ENCODE data around the gene VSIG10L2. TPM values are rescaled to one million over a fixed set of nuclear protein-coding genes. Genes with fewer than 3 reads are reported as not detected.

The VSIG10L2 gene
- total and polyA plus RNA-seq, 2 experiments from 2014 or later = not detected

DNA sequence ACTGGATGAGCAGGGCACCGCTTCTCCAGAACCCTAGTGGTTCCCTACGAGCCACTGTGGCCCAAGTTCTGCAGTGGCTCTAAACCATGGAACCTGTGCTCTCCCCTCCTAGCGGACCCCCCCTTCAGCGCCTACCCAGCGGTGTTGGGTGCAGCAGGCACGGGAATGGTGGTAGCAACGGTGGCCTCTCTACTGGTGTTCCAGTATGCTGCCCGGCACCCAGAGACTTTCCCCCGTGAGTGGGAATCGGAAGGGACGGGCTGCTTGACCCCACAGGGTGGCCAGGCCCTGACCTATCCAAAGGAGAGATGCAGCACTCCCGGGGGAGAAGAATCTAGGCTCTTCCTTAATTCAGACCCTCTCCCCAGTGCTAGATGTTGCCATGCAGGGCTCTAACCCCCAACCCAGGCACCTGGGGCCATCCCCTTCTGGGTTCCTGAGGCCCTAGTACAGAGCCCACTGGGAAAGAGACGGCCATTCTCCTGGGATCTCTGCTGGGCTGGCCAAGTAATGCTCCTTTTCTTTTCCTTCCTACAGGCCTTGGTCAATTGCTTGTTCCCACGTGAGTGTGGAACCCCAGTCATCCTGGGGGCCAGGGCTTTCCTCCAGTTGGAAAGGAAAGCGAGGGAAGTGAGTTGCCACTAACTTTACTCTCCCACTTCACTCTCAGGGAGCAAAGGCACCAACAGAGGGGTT lies 9.2 kb downstream of the VSIG10L2 start:
- no peak overlapping the region for H3K9ac ChIP-seq
- no peak for TF ChIP-seq EZH2phosphoT487 (IDR thresholded peaks at IDR 0.05; ENCODE audit: insufficient read depth, low read depth)
- no peak for TF ChIP-seq EZH2 (IDR thresholded peaks at IDR 0.05; ENCODE audit: insufficient read depth, poor library complexity, severe bottlenecking)
- H4K20me1 ChIP-seq (ENCODE audit: insufficient read depth) = no peaks in the 10 kb centered on the region
- 78 to 79% methylated on average over 15 of the region's 15 CpGs for WGBS, 2 experiments (ENCODE audit: low coverage in 1 of 2, low lambda C conversion rate in 2 of 2, missing lambda C conversion rate in 2 of 2)
- H3K27ac ChIP-seq = no peak overlapping the region
- H3K9me2 ChIP-seq (ENCODE audit: insufficient read depth) = no peaks in the 10 kb centered on the region
- no peaks in the 10 kb centered on the region for H3K9me3 ChIP-seq (ENCODE audit: low read depth)
- no peak overlapping the region for H3K4me2 ChIP-seq (ENCODE audit: unreplicated experiment)
- DNase-seq = no peak
- H2AFZ ChIP-seq = no peak overlapping the region
- H3F3A ChIP-seq (ENCODE audit: insufficient read depth) = no peaks in the 10 kb centered on the region
- H3K4me3 ChIP-seq = no peak overlapping the region
- in situ Hi-C loops (cut with MboI) = no loop called here
- no peaks in the 10 kb centered on the region for H3K36me3 ChIP-seq (ENCODE audit: low read depth)
- H3K27me3 ChIP-seq (replicated peaks; ENCODE audit: insufficient read depth) = peaks cover 11% of the 10 kb centered on the region; the same call in 1 of the 2 replicates
- H3K79me2 ChIP-seq (ENCODE audit: insufficient read depth) = no peaks in the 10 kb centered on the region
- peaks cover 6% of the 10 kb centered on the region; the same call in 1 of the 2 replicates for H3K4me1 ChIP-seq (ENCODE audit: insufficient read depth)

- DNase-seq = no peak
- Histone ChIP-seq H3K4me1 (ENCODE audit: insufficient read depth) (peaks cover 6% of the 10 kb centered on the region; the same call in 1 of the 2 replicates), H3K4me3 (no peak overlapping the region), H3K9me3 (ENCODE audit: low read depth) (no peaks in the 10 kb centered on the region), H3K9me2 (ENCODE audit: insufficient read depth) (no peaks in the 10 kb centered on the region), H3F3A (ENCODE audit: insufficient read depth) (no peaks in the 10 kb centered on the region), H3K9ac (no peak overlapping the region), H4K20me1 (ENCODE audit: insufficient read depth) (no peaks in the 10 kb centered on the region), H3K36me3 (ENCODE audit: low read depth) (no peaks in the 10 kb centered on the region), H2AFZ (no peak overlapping the region), H3K27ac (no peak overlapping the region), H3K79me2 (ENCODE audit: insufficient read depth) (no peaks in the 10 kb centered on the region), H3K4me2 (ENCODE audit: unreplicated experiment) (no peak overlapping the region), H3K27me3 (replicated peaks; ENCODE audit: insufficient read depth) (peaks cover 11% of the 10 kb centered on the region; the same call in 1 of the 2 replicates)
- in situ Hi-C loops (cut with MboI) = no loop called here
- TF ChIP-seq EZH2 (IDR thresholded peaks at IDR 0.05; ENCODE audit: insufficient read depth, poor library complexity, severe bottlenecking) (no peak), EZH2phosphoT487 (IDR thresholded peaks at IDR 0.05; ENCODE audit: insufficient read depth, low read depth) (no peak)
- 85 to 97% methylated on average over 2 of the region's 2 CpGs for WGBS, 2 experiments (ENCODE audit: low coverage in 1 of 2, low lambda C conversion rate in 2 of 2, missing lambda C conversion rate in 2 of 2)
Measured at GRCh38 chr11:125955856-125956255, 10.0 kb downstream of the VSIG10L2 start.

- no peaks in the 10 kb centered on the region for H3K9me2 ChIP-seq (ENCODE audit: insufficient read depth)
- in situ Hi-C loops (cut with MboI) = no loop called here
- no peaks in the 10 kb centered on the region for H3K9me3 ChIP-seq (ENCODE audit: low read depth)
- H3K4me2 ChIP-seq (ENCODE audit: unreplicated experiment) = no peak overlapping the region
- H3K27me3 ChIP-seq (replicated peaks; ENCODE audit: insufficient read depth) = peaks cover 11% of the 10 kb centered on the region; the same call in 1 of the 2 replicates
- 0 out of 2 replicates have a peak, but pooled peaks cover 3% of the 10 kb centered on the region for H3K4me1 ChIP-seq (ENCODE audit: insufficient read depth)
- no peak overlapping the region for H3K4me3 ChIP-seq
- no peak overlapping the region for H3K27ac ChIP-seq
- no peak overlapping the region for H3K9ac ChIP-seq
- WGBS, 2 experiments (ENCODE audit: low coverage in 1 of 2, low lambda C conversion rate in 2 of 2, missing lambda C conversion rate in 2 of 2) = 46% methylated on average over 22 of the region's 22 CpGs
- peak; percentile 68 for DNase-seq
- no peak for TF ChIP-seq EZH2 (IDR thresholded peaks at IDR 0.05; ENCODE audit: insufficient read depth, poor library complexity, severe bottlenecking)
- TF ChIP-seq EZH2phosphoT487 (IDR thresholded peaks at IDR 0.05; ENCODE audit: insufficient read depth, low read depth) = no peak
- peak overlapping the region; percentile 34; the same call in 1 of the 2 replicates for H2AFZ ChIP-seq
- H3K36me3 ChIP-seq (ENCODE audit: low read depth) = no peaks in the 10 kb centered on the region
- H3F3A ChIP-seq (ENCODE audit: insufficient read depth) = no peaks in the 10 kb centered on the region
- no peaks in the 10 kb centered on the region for H3K79me2 ChIP-seq (ENCODE audit: insufficient read depth)
- no peaks in the 10 kb centered on the region for H4K20me1 ChIP-seq (ENCODE audit: insufficient read depth)
Measured at GRCh38 chr11:125956391-125957134, 10.7 kb downstream of the VSIG10L2 start.

GRCh38 chr11:125957618-125958332 lies 11.9 kb downstream of the VSIG10L2 start:
- WGBS, 2 experiments (ENCODE audit: low coverage in 1 of 2, low lambda C conversion rate in 2 of 2, missing lambda C conversion rate in 2 of 2) = 59 to 66% methylated on average over 14 of the region's 14 CpGs
- Histone ChIP-seq H3K36me3 (ENCODE audit: low read depth) (no peaks in the 10 kb centered on the region), H3K9me3 (ENCODE audit: low read depth) (no peaks in the 10 kb centered on the region)

More at GRCh38 chr11:125957618-125958332, 11.9 kb downstream of the VSIG10L2 start:
- H3K4me2 ChIP-seq (ENCODE audit: unreplicated experiment) = no peak overlapping the region
- H3K27me3 ChIP-seq (replicated peaks; ENCODE audit: insufficient read depth) = 0 out of 2 replicates have a peak, but pooled peaks cover 2% of the 10 kb centered on the region
- H4K20me1 ChIP-seq (ENCODE audit: insufficient read depth) = no peaks in the 10 kb centered on the region
- H3K4me1 ChIP-seq (ENCODE audit: insufficient read depth) = 0 out of 2 replicates have a peak, but pooled peaks cover 2% of the 10 kb centered on the region
- H2AFZ ChIP-seq = no peak overlapping the region
- no peaks in the 10 kb centered on the region for H3F3A ChIP-seq (ENCODE audit: insufficient read depth)
- H3K4me3 ChIP-seq = no peak overlapping the region
- in situ Hi-C loops (cut with MboI) = no loop called here
- H3K27ac ChIP-seq = no peak overlapping the region
- no peak for DNase-seq
- no peak for TF ChIP-seq EZH2phosphoT487 (IDR thresholded peaks at IDR 0.05; ENCODE audit: insufficient read depth, low read depth)
- no peak for TF ChIP-seq EZH2 (IDR thresholded peaks at IDR 0.05; ENCODE audit: insufficient read depth, poor library complexity, severe bottlenecking)
- no peaks in the 10 kb centered on the region for H3K79me2 ChIP-seq (ENCODE audit: insufficient read depth)
- H3K9me2 ChIP-seq (ENCODE audit: insufficient read depth) = no peaks in the 10 kb centered on the region
- H3K9ac ChIP-seq = no peak overlapping the region

Measured in GM23248 (cell line).